WI38 (cell line): Measurements from ENCODE around the gene TMX4.

ENCODE experiments used
- H3K4me3 ChIP-seq: 2 replicates; pipeline ENCODE4 v1.5.1; 2011; ENCODE audit warnings: low read depth, mild to moderate bottlenecking, control low read depth, low read length
- CTCF ChIP-seq: IDR thresholded peaks from 2 replicates; pipeline ENCODE4 v1.5.1; 2012; ENCODE audit warnings: low read depth, mild to moderate bottlenecking, control low read depth, low read length

The TMX4 gene, protein sequence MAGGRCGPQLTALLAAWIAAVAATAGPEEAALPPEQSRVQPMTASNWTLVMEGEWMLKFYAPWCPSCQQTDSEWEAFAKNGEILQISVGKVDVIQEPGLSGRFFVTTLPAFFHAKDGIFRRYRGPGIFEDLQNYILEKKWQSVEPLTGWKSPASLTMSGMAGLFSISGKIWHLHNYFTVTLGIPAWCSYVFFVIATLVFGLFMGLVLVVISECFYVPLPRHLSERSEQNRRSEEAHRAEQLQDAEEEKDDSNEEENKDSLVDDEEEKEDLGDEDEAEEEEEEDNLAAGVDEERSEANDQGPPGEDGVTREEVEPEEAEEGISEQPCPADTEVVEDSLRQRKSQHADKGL

DNA sequence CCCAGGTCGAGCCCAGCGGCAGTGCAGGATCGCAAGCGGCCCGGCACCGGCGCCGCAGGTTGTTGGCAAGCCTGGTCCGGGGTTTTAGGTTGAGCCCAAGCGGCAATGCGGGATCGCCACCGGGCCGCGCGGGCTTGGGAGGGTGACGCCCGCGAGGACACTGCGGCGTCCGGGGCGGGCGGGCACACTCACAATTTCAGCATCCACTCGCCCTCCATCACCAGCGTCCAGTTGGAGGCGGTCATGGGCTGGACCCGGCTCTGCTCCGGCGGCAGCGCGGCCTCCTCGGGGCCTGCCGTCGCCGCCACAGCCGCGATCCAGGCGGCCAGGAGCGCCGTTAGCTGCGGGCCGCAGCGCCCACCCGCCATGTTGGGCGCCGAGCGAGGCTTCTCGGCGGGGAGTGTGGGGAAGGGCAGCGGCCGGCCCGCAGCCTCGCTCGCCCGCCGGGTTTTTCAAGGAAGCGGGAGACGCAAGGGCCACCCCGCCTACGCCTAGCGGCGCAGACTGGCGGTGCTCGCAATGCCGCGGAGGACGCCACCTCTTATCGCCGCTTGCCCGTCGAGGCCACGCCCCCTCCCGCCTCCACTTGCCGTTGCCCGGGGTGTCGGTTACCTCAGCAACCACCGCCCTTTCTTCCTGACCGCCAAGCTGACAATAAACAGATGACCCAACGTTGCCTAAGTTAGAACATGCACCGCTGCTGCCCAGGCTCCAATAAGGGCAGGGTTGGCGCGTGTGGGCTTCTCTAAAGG lies at the start of gene TMX4:
Gene TMX4 (minus strand): TSS at position 516 of the 752 bp plus-strand sequence. CDS start 148 bp downstream, at position 368.
- peak within 1 kb of the TSS; percentile 79 for H3K4me3 ChIP-seq
- no peak for TF ChIP-seq CTCF

GRCh38 chr20:8067082-8067481 lies 47.5 kb upstream of the TMX4 start:
- no peak overlapping the region for H3K4me3 ChIP-seq
- no peak for TF ChIP-seq CTCF

DNA sequence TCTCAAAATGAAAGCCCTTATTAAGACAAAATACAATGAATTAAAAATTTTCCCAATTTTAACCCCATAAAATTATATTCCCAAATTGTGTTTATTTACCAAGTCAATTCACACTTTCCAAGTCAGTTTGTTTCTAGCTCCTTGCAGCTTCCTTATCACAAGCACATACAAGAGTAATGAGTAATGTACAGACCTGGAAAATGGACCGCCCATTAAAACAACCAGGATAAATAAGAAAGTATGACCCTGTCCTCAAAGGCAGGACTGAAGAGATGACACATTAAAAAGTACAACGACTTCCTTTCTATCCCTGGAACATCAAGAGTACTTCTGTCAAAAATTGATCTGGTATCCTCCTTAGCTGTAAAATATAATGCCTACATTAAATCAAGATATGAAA lies 47.1 kb upstream of the TMX4 start:
- no peak for TF ChIP-seq CTCF
- no peak overlapping the region for H3K4me3 ChIP-seq

GRCh38 chr20:8065691-8066090 lies 46.1 kb upstream of the TMX4 start:
- H3K4me3 ChIP-seq: no peak overlapping the region
- no peak for TF ChIP-seq CTCF

GRCh38 chr20:8062756-8063155 lies 43.2 kb upstream of the TMX4 start:
- TF ChIP-seq CTCF: no peak
- no peak overlapping the region for H3K4me3 ChIP-seq

GRCh38 chr20:8061861-8062518 lies 42.4 kb upstream of the TMX4 start:
- H3K4me3 ChIP-seq: no peak overlapping the region
- no peak for TF ChIP-seq CTCF
